GM23248 (cell line): ENCODE results near the gene EMC6. TPM values are rescaled to one million over a fixed set of nuclear protein-coding genes. Genes with fewer than 3 reads are reported as not detected.

Source experiments
- DNase-seq: peaks from one replicate; pipeline ENCODE4 v3.0.0-alpha.2; 2015
- H2AFZ ChIP-seq: fragments of 200-600 bp; sonication (generic); 2 replicates; pipeline ENCODE4 v1.6.1; 2016; ENCODE audit warnings: antibody characterized with exemption
- H3F3A ChIP-seq: fragments of 200-600 bp; sonication (generic); 2 replicates; pipeline ENCODE4 v1.6.1; 2016; ENCODE audit warnings: mild to moderate bottlenecking, antibody characterized with exemption, mixed run types; ENCODE audit not compliant: insufficient read depth
- H3K27ac ChIP-seq: fragments of 200-600 bp; sonication (generic); 2 replicates; pipeline ENCODE4 v1.5.1; 2016; ENCODE audit warnings: mild to moderate bottlenecking
- H3K27me3 ChIP-seq: fragments of 200-600 bp; sonication (generic); replicated peaks from 2 replicates; pipeline ENCODE4 v1.6.1; 2016; ENCODE audit warnings: mild to moderate bottlenecking; ENCODE audit not compliant: insufficient read depth
- H3K36me3 ChIP-seq: fragments of 200-600 bp; sonication (generic); 2 replicates; pipeline ENCODE4 v1.6.1; 2016; ENCODE audit warnings: low read depth, mild to moderate bottlenecking
- H3K4me1 ChIP-seq: fragments of 200-600 bp; sonication (generic); 2 replicates; pipeline ENCODE4 v1.6.1; 2016; ENCODE audit warnings: mild to moderate bottlenecking; ENCODE audit not compliant: insufficient read depth
- H3K4me2 ChIP-seq: fragments of 200-600 bp; sonication (generic); one replicate; pipeline ENCODE4 v1.6.1; 2016; ENCODE audit warnings: mild to moderate bottlenecking; ENCODE audit not compliant: unreplicated experiment
- H3K4me3 ChIP-seq: fragments of 200-600 bp; sonication (generic); 2 replicates; pipeline ENCODE4 v1.5.1; 2016; ENCODE audit warnings: mild to moderate bottlenecking
- H3K79me2 ChIP-seq: fragments of 200-600 bp; sonication (generic); 2 replicates; pipeline ENCODE4 v1.6.1; 2016; ENCODE audit warnings: mild to moderate bottlenecking; ENCODE audit not compliant: insufficient read depth
- H3K9ac ChIP-seq: fragments of 200-600 bp; sonication (generic); 2 replicates; pipeline ENCODE4 v1.6.1; 2016; ENCODE audit warnings: mild to moderate bottlenecking
- H3K9me2 ChIP-seq: fragments of 200-600 bp; sonication (generic); 2 replicates; pipeline ENCODE4 v1.6.1; 2016; ENCODE audit warnings: mixed run types, mild to moderate bottlenecking, moderate library complexity; ENCODE audit not compliant: insufficient read depth
- H3K9me3 ChIP-seq: fragments of 200-600 bp; sonication (generic); one replicate; pipeline ENCODE4 v1.6.1; 2017; ENCODE audit warnings: low read depth
- H4K20me1 ChIP-seq: fragments of 200-600 bp; sonication (generic); 2 replicates; pipeline ENCODE4 v1.6.0; 2016; ENCODE audit not compliant: insufficient read depth
- EZH2 ChIP-seq: fragments of 200-600 bp; sonication (generic); IDR thresholded peaks from 2 replicates; pipeline ENCODE4 v1.6.1; 2018; ENCODE audit warnings: antibody characterized with exemption, mild to moderate bottlenecking; ENCODE audit not compliant: insufficient read depth, poor library complexity, severe bottlenecking
- EZH2phosphoT487 ChIP-seq: fragments of 200-600 bp; sonication (generic); IDR thresholded peaks from 2 replicates; pipeline ENCODE4 v1.6.1; 2018; ENCODE audit warnings: antibody characterized with exemption, moderate library complexity, mild to moderate bottlenecking, low read depth; ENCODE audit not compliant: insufficient read depth
- WGBS, 2 experiments: methylation state at CpG; one replicate each; pipeline ENCODE4 v1.1.6; 2015 to 2017; ENCODE audit warnings: low lambda C conversion rate in 2 of 2, low coverage in 1 of 2; ENCODE audit errors: missing lambda C conversion rate in 2 of 2; 5-methylcytosine and 5-hydroxymethylcytosine counted together
- in situ Hi-C: fragments of 300-500 bp; cut with MboI; formaldehyde crosslinking; loops from 2 replicates; pipeline ENCODE4 v1.15.0; 2020
- polyA plus RNA-seq: library from polyadenylated mRNA; unstranded; fragments of >200 nt; fragmentation: Nextera tagmentation; extraction: Ambion mirVana; gene quantifications from 2 replicates; pipeline ENCODE4 v1.2.1, GENCODE V29; 2016
- total RNA-seq: library from RNA; depleted of rRNA; stranded (reverse); fragments of >200 nt; shearing (Covaris generic); gene quantifications from 2 replicates; pipeline ENCODE4 v1.2.3, GENCODE V29; 2014

The EMC6 gene
- total and polyA plus RNA-seq, 2 experiments from 2014 or later: 28.6 to 114 TPM

DNA sequence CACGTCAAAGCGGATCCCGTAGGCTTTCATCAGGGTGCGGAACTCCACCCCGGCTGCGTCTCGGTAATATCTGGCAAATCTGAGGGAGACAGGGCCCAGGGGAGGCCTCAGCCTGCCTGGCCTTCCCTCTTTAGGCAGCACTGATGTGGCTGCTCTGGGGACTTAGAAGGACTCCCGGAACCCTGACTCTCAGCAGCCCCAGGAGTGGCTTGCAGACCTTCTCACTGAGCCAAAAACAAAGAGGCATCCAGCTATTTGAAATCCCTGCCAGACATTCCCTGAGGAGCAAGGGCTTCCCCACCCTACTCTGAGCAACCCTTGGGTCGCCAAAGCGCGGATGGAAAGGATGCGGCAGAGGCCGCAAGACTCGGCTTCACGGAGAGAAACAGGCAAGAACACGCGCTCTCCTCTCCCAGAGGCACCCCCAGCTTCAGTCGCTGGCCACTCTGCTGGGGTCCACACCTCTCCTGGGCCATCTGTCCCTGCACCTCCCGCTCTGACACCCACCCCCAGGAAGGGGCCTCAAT is 19.5 kb downstream of the EMC6 start:
- Histone ChIP-seq H3K4me1 (no peaks in the 10 kb centered on the region), H4K20me1 (no peaks in the 10 kb centered on the region), H3K27me3 (0 out of 2 replicates have a peak, but pooled peaks cover 10% of the 10 kb centered on the region), H3K36me3 (no peaks in the 10 kb centered on the region), H3K4me3 (no peak overlapping the region), H3K27ac (no peak overlapping the region), H3F3A (peaks cover 2% of the 10 kb centered on the region; the same call in 1 of the 2 replicates), H3K79me2 (no peaks in the 10 kb centered on the region), H3K9me3 (no peaks in the 10 kb centered on the region), H3K9ac (no peak overlapping the region), H3K4me2 (no peak overlapping the region), H2AFZ (no peak overlapping the region), H3K9me2 (no peaks in the 10 kb centered on the region)
- TF ChIP-seq EZH2phosphoT487 (no peak), EZH2 (no peak)
- in situ Hi-C loops: no loop called here
- WGBS, 2 experiments: 53 to 56% methylated on average over 19 of the region's 19 CpGs
- DNase-seq: peak; percentile 39

- in situ Hi-C loops: no loop called here
- no peaks in the 10 kb centered on the region for H3K36me3 ChIP-seq
- no peak overlapping the region for H3K27ac ChIP-seq
- H3K4me3 ChIP-seq: no peak overlapping the region
- no peaks in the 10 kb centered on the region for H3K9me2 ChIP-seq
- H3K4me2 ChIP-seq: no peak overlapping the region
- H3K79me2 ChIP-seq: no peaks in the 10 kb centered on the region
- DNase-seq: no peak
- H3K9me3 ChIP-seq: no peaks in the 10 kb centered on the region
- 71 to 75% methylated on average over 11 to 14 of the region's 14 CpGs for WGBS, 2 experiments
- no peaks in the 10 kb centered on the region for H3K4me1 ChIP-seq
- no peak overlapping the region for H2AFZ ChIP-seq
- H3K27me3 ChIP-seq: 0 out of 2 replicates have a peak, but pooled peaks cover 10% of the 10 kb centered on the region
- no peak overlapping the region for H3K9ac ChIP-seq
- TF ChIP-seq EZH2phosphoT487 (no peak), EZH2 (no peak)
- H3F3A ChIP-seq: peaks cover 4% of the 10 kb centered on the region; the same call in 1 of the 2 replicates
- H4K20me1 ChIP-seq: no peaks in the 10 kb centered on the region
Observed at GRCh38 chr17:3688852-3689261, 20.2 kb downstream of the EMC6 start.

GRCh38 chr17:3689262-3690093 is 20.9 kb downstream of the EMC6 start:
- Histone ChIP-seq H3K9me3 (no peaks in the 10 kb centered on the region), H3K36me3 (no peaks in the 10 kb centered on the region), H3K4me1 (no peaks in the 10 kb centered on the region), H4K20me1 (no peaks in the 10 kb centered on the region), H3K9ac (no peak overlapping the region), H3K9me2 (no peaks in the 10 kb centered on the region), H3K4me3 (no peak overlapping the region), H3K79me2 (no peaks in the 10 kb centered on the region), H3K4me2 (no peak overlapping the region), H3K27ac (no peak overlapping the region), H2AFZ (no peak overlapping the region), H3F3A (peaks cover 4% of the 10 kb centered on the region; the same call in 1 of the 2 replicates), H3K27me3 (0 out of 2 replicates have a peak, but pooled peaks cover 5% of the 10 kb centered on the region)
- 84 to 85% methylated on average over 31 to 43 of the region's 44 CpGs for WGBS, 2 experiments
- DNase-seq: no peak
- in situ Hi-C loops: no loop called here
- TF ChIP-seq EZH2phosphoT487 (no peak), EZH2 (no peak)

DNA sequence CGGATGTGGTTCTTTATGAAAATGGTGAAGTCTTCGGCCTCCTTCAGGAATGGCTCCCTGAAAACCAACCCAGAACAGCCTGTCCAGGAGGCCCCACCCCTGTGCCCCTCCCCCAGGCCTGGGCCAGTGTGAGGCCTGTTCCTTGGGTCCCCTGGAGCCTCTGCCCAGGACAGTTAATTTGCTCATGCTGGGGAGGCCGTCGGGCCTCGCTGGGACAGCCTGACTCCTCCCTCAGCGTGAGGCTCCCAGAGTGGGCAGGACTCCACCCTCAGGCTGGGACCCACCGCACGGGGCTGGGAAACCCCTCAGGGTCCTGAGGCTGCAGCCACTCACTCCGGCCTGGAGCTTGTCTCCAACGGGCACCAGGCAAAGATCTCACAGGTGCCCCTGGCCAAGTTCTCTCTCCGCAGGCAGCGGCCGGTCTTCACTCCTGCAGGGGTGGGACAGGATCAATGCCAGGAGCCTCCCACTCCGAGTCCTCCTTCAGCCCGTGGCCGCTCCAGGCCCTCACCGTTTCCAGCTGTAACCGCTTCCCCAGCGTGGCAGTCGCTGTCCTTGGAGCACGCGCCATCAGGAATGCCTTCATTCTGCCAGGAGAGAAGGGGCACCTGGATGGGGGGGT is 21.6 kb downstream of the EMC6 start:
- H3K4me3 ChIP-seq: no peak overlapping the region
- no peak overlapping the region for H3K9ac ChIP-seq
- H4K20me1 ChIP-seq: no peaks in the 10 kb centered on the region
- H3K9me3 ChIP-seq: no peaks in the 10 kb centered on the region
- H3K27me3 ChIP-seq: no peaks in the 10 kb centered on the region
- in situ Hi-C loops: no loop called here
- no peaks in the 10 kb centered on the region for H3K79me2 ChIP-seq
- no peaks in the 10 kb centered on the region for H3K9me2 ChIP-seq
- peaks cover 4% of the 10 kb centered on the region; the same call in 1 of the 2 replicates for H3F3A ChIP-seq
- H3K4me2 ChIP-seq: no peak overlapping the region
- no peak overlapping the region for H3K27ac ChIP-seq
- 70 to 75% methylated on average over 21 of the region's 22 CpGs for WGBS, 2 experiments
- no peak for TF ChIP-seq EZH2phosphoT487
- peaks cover 6% of the 10 kb centered on the region; the same call in 1 of the 2 replicates for H3K4me1 ChIP-seq
- H3K36me3 ChIP-seq: no peaks in the 10 kb centered on the region
- no peak overlapping the region for H2AFZ ChIP-seq
- DNase-seq: no peak
